ENCODE results near the gene MYO3B. TPM values are rescaled to one million over a fixed set of nuclear protein-coding genes. Genes with fewer than 3 reads are reported as not detected.

MYO3B gene
- total RNA-seq, 1 experiment from 2014 or later = 0.50 TPM

- ATAC-seq = no peak
- H3K27me3 Mint-ChIP-seq (ENCODE audit: low read depth) = no peaks in the 10 kb centered on the region; the same call in 1 of the 2 replicates
- CTCF ChIA-PET = no interaction called here
Measured at GRCh38 chr2:170255137-170255536, 77.2 kb downstream of the MYO3B start.

GRCh38 chr2:170255971-170256370, 78.0 kb downstream of the MYO3B start:
- H3K36me3 Mint-ChIP-seq = peaks cover 3% of the 10 kb centered on the region; the same call in 1 of the 2 replicates
- CTCF ChIA-PET = no interaction called here
- H3K27me3 Mint-ChIP-seq (ENCODE audit: low read depth) = no peaks in the 10 kb centered on the region; the same call in 1 of the 2 replicates
- no peak for TF ChIP-seq SP1 (CRISPR knock-in tag; conservative IDR thresholded peaks at IDR 0.05)
- no peak for TF ChIP-seq ZNF532 (CRISPR knock-in tag; IDR thresholded peaks at IDR 0.05; ENCODE audit: borderline replicate concordance)
- TF ChIP-seq ZNF121 (CRISPR knock-in tag; IDR thresholded peaks at IDR 0.05) = no peak
- H3K4me1 Mint-ChIP-seq = no peaks in the 10 kb centered on the region
- no peak overlapping the region for H3K27ac Mint-ChIP-seq
- no peak overlapping the region for H3K4me3 Mint-ChIP-seq
- DNase-seq (ENCODE audit: low spot score) (no peak), ATAC-seq (no peak)
- POLR2A ChIA-PET = no interaction called here
- H3K9me3 Mint-ChIP-seq = peaks cover 42% of the 10 kb centered on the region

More at GRCh38 chr2:170255137-170255536, 77.2 kb downstream of the MYO3B start:
- Mint-ChIP-seq H3K4me1 (no peaks in the 10 kb centered on the region), H3K36me3 (no peaks in the 10 kb centered on the region; the same call in 1 of the 2 replicates), H3K27ac (no peak overlapping the region), H3K9me3 (peaks cover 39% of the 10 kb centered on the region), H3K4me3 (no peak overlapping the region)
- no peak for DNase-seq (ENCODE audit: low spot score)
- no peak for TF ChIP-seq USF1 (CRISPR knock-in tag; IDR thresholded peaks at IDR 0.05)
- peak; percentile 49; the same call in 1 of the 2 replicates for TF ChIP-seq PRDM15 (CRISPR knock-in tag; IDR thresholded peaks at IDR 0.05)
- POLR2A ChIA-PET = no interaction called here

GRCh38 chr2:170258382-170258781, 80.4 kb downstream of the MYO3B start:
- Mint-ChIP-seq H3K9me3 (peaks cover 52% of the 10 kb centered on the region), H3K4me1 (no peaks in the 10 kb centered on the region), H3K27ac (no peak overlapping the region), H3K27me3 (ENCODE audit: low read depth) (peaks cover 3% of the 10 kb centered on the region), H3K4me3 (no peak overlapping the region), H3K36me3 (peaks cover 22% of the 10 kb centered on the region)
- TF ChIP-seq AR (CRISPR knock-in tag; IDR thresholded peaks at IDR 0.05) = no peak
- TF ChIP-seq ZNF263 (CRISPR knock-in tag; IDR thresholded peaks at IDR 0.05; ENCODE audit: low read depth) = no peak
- no peak for TF ChIP-seq ZNF423 (CRISPR knock-in tag; IDR thresholded peaks at IDR 0.05)
- no peak for TF ChIP-seq KAT7 (CRISPR knock-in tag; IDR thresholded peaks at IDR 0.05; ENCODE audit: borderline replicate concordance)
- DNase-seq (ENCODE audit: low spot score) = no peak
- ChIA-PET CTCF (no interaction called here), POLR2A (no interaction called here)
- ATAC-seq = no peak

Measured in WTC11 (cell line).